Neural cell (in vitro differentiated cells): ENCODE results near the gene CDC42EP5.

ENCODE experiments used
- CTCF ChIP-seq: fragments of 450-650 bp; IDR thresholded peaks from 2 replicates; pipeline ENCODE4 v1.5.1; 2014; ENCODE audit warnings: antibody characterized with exemption, mild to moderate bottlenecking, moderate library complexity; ENCODE audit not compliant: poor library complexity, severe bottlenecking
- EZH2 ChIP-seq: fragments of 200-600, 300-800 bp; shearing (Covaris generic), sonication (generic); IDR thresholded peaks from 2 replicates; pipeline ENCODE4 v1.6.1; 2014; ENCODE audit warnings: antibody characterized with exemption, low read length, borderline replicate concordance, mild to moderate bottlenecking; ENCODE audit not compliant: insufficient read depth, poor library complexity, severe bottlenecking
- MXI1 ChIP-seq: fragments of 450-650 bp; conservative IDR thresholded peaks from 2 replicates; pipeline ENCODE4 v1.6.1; 2014; ENCODE audit warnings: antibody characterized with exemption, mild to moderate bottlenecking; ENCODE audit not compliant: poor library complexity, severe bottlenecking
- POLR2AphosphoS5 ChIP-seq: IDR thresholded peaks from 2 replicates; pipeline ENCODE4 v1.6.1; 2012
- RAD21 ChIP-seq: fragments of 450-650 bp; conservative IDR thresholded peaks from 2 replicates; pipeline ENCODE4 v1.6.1; 2014; ENCODE audit warnings: antibody characterized with exemption, mild to moderate bottlenecking, moderate library complexity

- TF ChIP-seq POLR2AphosphoS5 (no peak), CTCF (no peak), MXI1 (no peak), EZH2 (no peak), RAD21 (no peak)
Observed at GRCh38 chr19:54426291-54426931, 46.7 kb downstream of the CDC42EP5 start.
